DMS153 treated with DMSO at 0.1 percent for 48 hours (cell line): ENCODE measurements around the gene HDAC7.

Experiments used
- DNase-seq: peaks from one replicate; lab custom pipeline; 2025; ENCODE audit not compliant: unreplicated experiment; lab: John Stamatoyannopoulos, UW

Gene HDAC7

GRCh38 chr12:47833591-47834012 is 13.9 kb upstream of the HDAC7 start:
- DNase-seq, result no peak

- no peak for DNase-seq
These were observed 12.7 kb upstream of the HDAC7 start for GRCh38 chr12:47832263-47832933.

GRCh38 chr12:47829584-47829983 is 9.9 kb upstream of the HDAC7 start:
- no peak for DNase-seq

- no peak for DNase-seq
These were observed 9.3 kb upstream of the HDAC7 start for GRCh38 chr12:47828976-47829482.

- no peak for DNase-seq
These were observed 8.6 kb upstream of the HDAC7 start for GRCh38 chr12:47828008-47828975.

GRCh38 chr12:47825173-47825639 is 5.5 kb upstream of the HDAC7 start:
- no peak for DNase-seq

- no peak for DNase-seq
These were observed 4.9 kb upstream of the HDAC7 start for GRCh38 chr12:47824635-47825034.

- DNase-seq, result no peak
These were observed 4.5 kb upstream of the HDAC7 start for GRCh38 chr12:47824198-47824597.

GRCh38 chr12:47823422-47824086 is 3.9 kb upstream of the HDAC7 start:
- DNase-seq, result no peak

- no peak for DNase-seq
These were observed 3.2 kb upstream of the HDAC7 start for GRCh38 chr12:47822863-47823262.

- DNase-seq, result no peak
These were observed 2.7 kb upstream of the HDAC7 start for GRCh38 chr12:47822401-47822800.

- DNase-seq, result no peak
These were observed 1.6 kb upstream of the HDAC7 start for GRCh38 chr12:47821346-47821706.

GRCh38 chr12:47820631-47821345 is 1.1 kb upstream of the HDAC7 start:
- no peak for DNase-seq

- no peak for DNase-seq
These were observed 386 bp downstream of the HDAC7 start for GRCh38 chr12:47819138-47819895.

- no peak for DNase-seq
These were observed 1.1 kb downstream of the HDAC7 start for GRCh38 chr12:47818467-47819137.

GRCh38 chr12:47818007-47818376 is 1.7 kb downstream of the HDAC7 start:
- DNase-seq, result no peak

- DNase-seq, result no peak
These were observed 2.3 kb downstream of the HDAC7 start for GRCh38 chr12:47817272-47818006.

- no peak for DNase-seq
These were observed 3.1 kb downstream of the HDAC7 start for GRCh38 chr12:47816403-47817271.
